BE2C (cell line): ENCODE results near the gene PTGER4. TPM values are rescaled to one million over a fixed set of nuclear protein-coding genes. Genes with fewer than 3 reads are reported as not detected.
A peak's percentile ranks its signal among the peaks of the same experiment; 100 is the strongest.
"Not testable (repeated sequence)": the region's sequence is repeated elsewhere in the genome, so short reads cannot be mapped to it uniquely, and the experiment has no call there.

Source experiments
- DNase-seq: peaks from one replicate; pipeline ENCODE4 v3.0.0-alpha.2; 2020
- H3K27me3 ChIP-seq: fragments of 250-450 bp; sonication (Bioruptor Pico); 2 replicates; pipeline ENCODE4 v1.5.1; 2020; ENCODE audit warnings: mild to moderate bottlenecking
- H3K36me3 ChIP-seq: fragments of 250-450 bp; sonication (Bioruptor Pico); 2 replicates; pipeline ENCODE4 v1.5.1; 2020; ENCODE audit warnings: mild to moderate bottlenecking
- H3K4me1 ChIP-seq: fragments of 250-450 bp; sonication (Bioruptor Pico); 2 replicates; pipeline ENCODE4 v1.5.1; 2020
- H3K4me3 ChIP-seq: 2 replicates; pipeline ENCODE4 v1.5.1; 2011; ENCODE audit warnings: low read depth, low read length
- H3K9me3 ChIP-seq: fragments of 250-450 bp; sonication (Bioruptor Pico); 2 replicates; pipeline ENCODE4 v1.5.1; 2020
- CTCF ChIP-seq: IDR thresholded peaks from 2 replicates; pipeline ENCODE4 v1.5.1; 2012; ENCODE audit warnings: mild to moderate bottlenecking, low read depth, low read length
- polyA plus RNA-seq: library from polyadenylated mRNA; unstranded; fragments of >200 nt; gene quantifications from one replicate; pipeline ENCODE4 v1.2.1, GENCODE V29; 2012; ENCODE audit warnings: low read depth, missing spikeins; ENCODE audit not compliant: insufficient read length, insufficient read depth

Gene PTGER4
- not detected for polyA plus RNA-seq

- no peak for DNase-seq
- Histone ChIP-seq H3K36me3 (no peaks in the 10 kb centered on the region), H3K27me3 (peaks cover 71% of the 10 kb centered on the region), H3K4me1 (no peaks in the 10 kb centered on the region), H3K4me3 (peak within 1 kb of the TSS; percentile 64), H3K9me3 (no peaks in the 10 kb centered on the region)
- no peak for TF ChIP-seq CTCF
Observed at GRCh38 chr5:40679913-40680681, at the start of gene PTGER4. Gene PTGER4, plus strand, starts transcription at chr5:40679915. Its CDS starts 1,079 bp downstream, at chr5:40680994.

GRCh38 chr5:40630126-40630525, 49.6 kb upstream of the PTGER4 start:
- no peak for DNase-seq
- Histone ChIP-seq H3K36me3 (no peaks in the 10 kb centered on the region), H3K27me3 (no peaks in the 10 kb centered on the region), H3K4me1 (no peaks in the 10 kb centered on the region), H3K9me3 (no peaks in the 10 kb centered on the region), H3K4me3 (no peak overlapping the region)
- TF ChIP-seq CTCF = no peak

GRCh38 chr5:40631236-40631635, 48.5 kb upstream of the PTGER4 start:
- Histone ChIP-seq H3K36me3 (no peaks in the 10 kb centered on the region), H3K4me3 (no peak overlapping the region), H3K4me1 (no peaks in the 10 kb centered on the region), H3K9me3 (no peaks in the 10 kb centered on the region), H3K27me3 (no peaks in the 10 kb centered on the region)
- TF ChIP-seq CTCF = no peak
- DNase-seq = no peak

- no peak for TF ChIP-seq CTCF
- no peaks in the 10 kb centered on the region for H3K27me3 ChIP-seq
- no peak overlapping the region for H3K4me3 ChIP-seq
- no peak for DNase-seq
- H3K9me3 ChIP-seq = no peaks in the 10 kb centered on the region
- no peaks in the 10 kb centered on the region for H3K4me1 ChIP-seq
- H3K36me3 ChIP-seq = no peaks in the 10 kb centered on the region
Observed at GRCh38 chr5:40634154-40634553, 45.6 kb upstream of the PTGER4 start.

GRCh38 chr5:40634593-40634992, 45.1 kb upstream of the PTGER4 start:
- Histone ChIP-seq H3K4me3 (no peak overlapping the region), H3K9me3 (no peaks in the 10 kb centered on the region), H3K36me3 (no peaks in the 10 kb centered on the region), H3K27me3 (no peaks in the 10 kb centered on the region), H3K4me1 (no peaks in the 10 kb centered on the region)
- no peak for DNase-seq
- no peak for TF ChIP-seq CTCF

GRCh38 chr5:40639531-40639930, 40.2 kb upstream of the PTGER4 start:
- H3K4me3 ChIP-seq, H3K27me3 ChIP-seq, H3K4me1 ChIP-seq, H3K9me3 ChIP-seq, DNase-seq, H3K36me3 ChIP-seq: not testable (repeated sequence)
